MM.1S (cell line): ENCODE results near the gene EVI5L.
A peak's percentile ranks its signal among the peaks of the same experiment; 100 is the strongest.

Experiments
- DNase-seq: peaks from one replicate; pipeline ENCODE4 v3.0.0-alpha.2; 2015
- H2AFZ ChIP-seq: fragments of 300-600 bp; sonication (generic); 2 replicates; pipeline ENCODE4 v1.6.0; 2016; ENCODE audit warnings: antibody characterized with exemption, low read length
- H3F3A ChIP-seq: fragments of 300-600 bp; sonication (generic); 2 replicates; pipeline ENCODE4 v1.6.1; 2016; ENCODE audit warnings: mild to moderate bottlenecking, antibody characterized with exemption, low read length, moderate library complexity, mixed read lengths; ENCODE audit not compliant: insufficient read depth
- H3K27ac ChIP-seq: fragments of 300-600 bp; sonication (generic); 2 replicates; pipeline ENCODE4 v1.5.1; 2016; ENCODE audit warnings: mild to moderate bottlenecking, low read length
- H3K27me3 ChIP-seq: fragments of 300-600 bp; sonication (generic); replicated peaks from 2 replicates; pipeline ENCODE4 v1.6.0; 2016; ENCODE audit warnings: low read length; ENCODE audit not compliant: insufficient read depth
- H3K36me3 ChIP-seq: fragments of 300-600 bp; sonication (generic); replicated peaks from 2 replicates; pipeline ENCODE4 v1.6.1; 2016; ENCODE audit warnings: mild to moderate bottlenecking, low read length, mixed read lengths; ENCODE audit not compliant: insufficient read depth
- H3K4me1 ChIP-seq: fragments of 300-600 bp; sonication (generic); 2 replicates; pipeline ENCODE4 v1.6.1; 2016; ENCODE audit warnings: low read length, mixed read lengths
- H3K4me2 ChIP-seq: fragments of 300-600 bp; sonication (generic); 2 replicates; pipeline ENCODE4 v1.6.0; 2016; ENCODE audit warnings: low read depth, low read length
- H3K4me3 ChIP-seq: fragments of 300-600 bp; sonication (generic); 2 replicates; pipeline ENCODE4 v1.5.1; 2016; ENCODE audit warnings: low read length, mixed read lengths
- H3K79me2 ChIP-seq: fragments of 300-600 bp; sonication (generic); 2 replicates; pipeline ENCODE4 v1.6.1; 2016; ENCODE audit warnings: mixed run types, low read length, mixed read lengths
- H3K9ac ChIP-seq: fragments of 300-600 bp; sonication (generic); 2 replicates; pipeline ENCODE4 v1.6.1; 2016; ENCODE audit warnings: low read length, mixed read lengths
- H3K9me2 ChIP-seq: fragments of 300-600 bp; sonication (generic); replicated peaks from 2 replicates; pipeline ENCODE4 v1.6.1; 2016; ENCODE audit warnings: mild to moderate bottlenecking, low read length, mixed read lengths; ENCODE audit not compliant: insufficient read depth
- H3K9me3 ChIP-seq: fragments of 300-600 bp; sonication (generic); replicated peaks from 2 replicates; pipeline ENCODE4 v1.6.1; 2016; ENCODE audit warnings: mild to moderate bottlenecking, low read length, mixed read lengths; ENCODE audit not compliant: insufficient read depth
- H4K20me1 ChIP-seq: fragments of 300-600 bp; sonication (generic); 2 replicates; pipeline ENCODE4 v1.6.1; 2016; ENCODE audit warnings: mild to moderate bottlenecking, low read length, moderate library complexity, mixed read lengths; ENCODE audit not compliant: insufficient read depth
- EZH2 ChIP-seq: fragments of 300-600 bp; sonication (generic); optimal IDR thresholded peaks from 2 replicates; pipeline ENCODE3; 2017; ENCODE audit warnings: low read depth, mild to moderate bottlenecking, antibody characterized with exemption, low read length, mixed read lengths
- EZH2phosphoT487 ChIP-seq: fragments of 300-600 bp; sonication (generic); IDR thresholded peaks from 2 replicates; pipeline ENCODE4 v1.6.1; 2018; ENCODE audit warnings: antibody characterized with exemption, low read length
- TF ChIP-seq, protein P1 (sequence below): fragments of 300-600 bp; sonication (generic); IDR thresholded peaks from 2 replicates; pipeline ENCODE4 v1.5.1; 2016; ENCODE audit warnings: antibody characterized with exemption, low read length, mixed read lengths

EVI5L gene

DNA sequence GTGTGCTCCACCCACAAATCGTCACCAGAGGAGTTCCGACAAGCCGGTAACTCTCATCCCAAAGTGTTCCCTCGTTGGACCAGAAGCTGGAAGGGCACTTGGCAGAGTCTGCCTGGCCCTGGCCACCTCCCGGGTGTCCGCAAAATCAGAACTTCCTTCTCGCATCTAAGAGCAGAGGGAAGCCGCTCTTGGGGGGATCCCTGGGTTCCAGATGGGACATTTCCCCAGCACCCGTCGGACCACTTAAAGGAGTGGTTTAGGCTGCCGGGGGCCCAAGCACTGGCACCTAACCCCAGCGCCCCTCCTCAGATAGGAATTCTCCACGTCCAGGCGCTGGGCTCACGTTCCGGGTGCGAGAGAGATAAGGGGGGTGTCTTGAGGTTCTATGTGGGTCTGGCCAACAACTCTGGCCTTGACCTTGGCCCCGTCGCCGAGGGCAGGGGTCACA is 72.8 kb downstream of the EVI5L start:
- DNase-seq = peak; percentile 8
- TF ChIP-seq, protein P1, sequence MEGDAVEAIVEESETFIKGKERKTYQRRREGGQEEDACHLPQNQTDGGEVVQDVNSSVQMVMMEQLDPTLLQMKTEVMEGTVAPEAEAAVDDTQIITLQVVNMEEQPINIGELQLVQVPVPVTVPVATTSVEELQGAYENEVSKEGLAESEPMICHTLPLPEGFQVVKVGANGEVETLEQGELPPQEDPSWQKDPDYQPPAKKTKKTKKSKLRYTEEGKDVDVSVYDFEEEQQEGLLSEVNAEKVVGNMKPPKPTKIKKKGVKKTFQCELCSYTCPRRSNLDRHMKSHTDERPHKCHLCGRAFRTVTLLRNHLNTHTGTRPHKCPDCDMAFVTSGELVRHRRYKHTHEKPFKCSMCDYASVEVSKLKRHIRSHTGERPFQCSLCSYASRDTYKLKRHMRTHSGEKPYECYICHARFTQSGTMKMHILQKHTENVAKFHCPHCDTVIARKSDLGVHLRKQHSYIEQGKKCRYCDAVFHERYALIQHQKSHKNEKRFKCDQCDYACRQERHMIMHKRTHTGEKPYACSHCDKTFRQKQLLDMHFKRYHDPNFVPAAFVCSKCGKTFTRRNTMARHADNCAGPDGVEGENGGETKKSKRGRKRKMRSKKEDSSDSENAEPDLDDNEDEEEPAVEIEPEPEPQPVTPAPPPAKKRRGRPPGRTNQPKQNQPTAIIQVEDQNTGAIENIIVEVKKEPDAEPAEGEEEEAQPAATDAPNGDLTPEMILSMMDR = no peak
- TF ChIP-seq EZH2phosphoT487 (no peak), EZH2 (no peak)
- Histone ChIP-seq H3K27ac (no peak overlapping the region; the same call in 1 of the 2 replicates), H3K9me2 (no peaks in the 10 kb centered on the region), H3K9ac (peak overlapping the region; percentile 65), H3K27me3 (peaks cover 18% of the 10 kb centered on the region), H3F3A (no peaks in the 10 kb centered on the region), H3K4me3 (peak overlapping the region; percentile 69), H3K79me2 (peaks cover 43% of the 10 kb centered on the region), H3K9me3 (no peaks in the 10 kb centered on the region), H2AFZ (peak overlapping the region; percentile 86), H4K20me1 (peaks cover 19% of the 10 kb centered on the region; the same call in 1 of the 2 replicates), H3K4me2 (peak overlapping the region; percentile 98), H3K4me1 (peaks cover 14% of the 10 kb centered on the region; the same call in 1 of the 2 replicates), H3K36me3 (no peaks in the 10 kb centered on the region)

- no peaks in the 10 kb centered on the region for H3K9me2 ChIP-seq
- peak within 1 kb of the TSS; percentile 65 for H3K9ac ChIP-seq
- H3K79me2 ChIP-seq = peaks cover 50% of the 10 kb centered on the region
- H3K4me2 ChIP-seq = peak within 1 kb of the TSS; percentile 98
- peak within 1 kb of the TSS; percentile 75 for H3K4me3 ChIP-seq
- H3K4me1 ChIP-seq = peaks cover 14% of the 10 kb centered on the region; the same call in 1 of the 2 replicates
- no peaks in the 10 kb centered on the region for H3F3A ChIP-seq
- no peaks in the 10 kb centered on the region for H3K9me3 ChIP-seq
- H3K36me3 ChIP-seq = no peaks in the 10 kb centered on the region
- H3K27ac ChIP-seq = no peak within 1 kb of the TSS; the same call in 1 of the 2 replicates
- H3K27me3 ChIP-seq = peaks cover 17% of the 10 kb centered on the region; the same call in 1 of the 2 replicates
- H2AFZ ChIP-seq = peak within 1 kb of the TSS; percentile 86
- TF ChIP-seq EZH2phosphoT487 = no peak
- TF ChIP-seq, protein P1 = peak; percentile 84
- H4K20me1 ChIP-seq = peaks cover 19% of the 10 kb centered on the region
- DNase-seq = peak; percentile 100
Observed at GRCh38 chr19:7903244-7904073, 73.4 kb downstream of the EVI5L start, which contains the start of gene MAP2K7. Gene MAP2K7 (plus strand): TSS chr19:7903877. CDS start chr19:7903945, 68 bp downstream.

- H3K4me2 ChIP-seq = peak overlapping the region; percentile 94
- H3K4me3 ChIP-seq = peak overlapping the region; percentile 75
- H3K4me1 ChIP-seq = peaks cover 14% of the 10 kb centered on the region; the same call in 1 of the 2 replicates
- no peak overlapping the region for H3K27ac ChIP-seq
- H3K9me3 ChIP-seq = no peaks in the 10 kb centered on the region
- TF ChIP-seq EZH2phosphoT487 = no peak
- TF ChIP-seq, protein P1 = no peak
- TF ChIP-seq EZH2 = no peak
- peaks cover 19% of the 10 kb centered on the region for H4K20me1 ChIP-seq
- H3K9me2 ChIP-seq = no peaks in the 10 kb centered on the region
- peaks cover 10% of the 10 kb centered on the region; the same call in 1 of the 2 replicates for H3K27me3 ChIP-seq
- no peaks in the 10 kb centered on the region for H3F3A ChIP-seq
- no peaks in the 10 kb centered on the region for H3K36me3 ChIP-seq
- H3K79me2 ChIP-seq = peaks cover 59% of the 10 kb centered on the region
- DNase-seq = peak; percentile 42
- H3K9ac ChIP-seq = peak overlapping the region; percentile 56
- no peak overlapping the region for H2AFZ ChIP-seq
Observed at GRCh38 chr19:7904074-7905020, 74.3 kb downstream of the EVI5L start.
